T-cell (primary cell): ENCODE results near the gene SRP68. TPM values are rescaled to one million over a fixed set of nuclear protein-coding genes. Genes with fewer than 3 reads are reported as not detected.
A peak's percentile ranks its signal among the peaks of the same experiment; 100 is the strongest.
"Not testable (repeated sequence)": the region's sequence is repeated elsewhere in the genome, so short reads cannot be mapped to it uniquely, and the experiment has no call there.

Experiments
- ATAC-seq, 4 experiments: fragments of 200-7000 bp in 3 of 4; fragments of 150-1000 bp in 1 of 4; cut with Tn5 transposase; replicated peaks in 1 of 4; 1 replicate in 3 of 4; 2 replicates in 1 of 4; pipeline ENCODE4 v1.10.0; 2021; ENCODE audit warnings: moderate library complexity in 3 of 4, mild to moderate bottlenecking in 2 of 4, moderate number of reproducible peaks in 1 of 4
- CTCF ChIA-PET, 2 donors: fragments of 300-600 bp; sonication (Branson Sonifier 250); formaldehyde crosslinking; loops; one replicate each; lab custom pipeline; 2022; ENCODE audit warnings: antibody characterized with exemption in 2 of 2; lab: Charles Lee
- POLR2A ChIA-PET, 2 donors: fragments of 300-600 bp; sonication (Branson Sonifier 250); formaldehyde crosslinking; loops; one replicate each; lab custom pipeline; 2022; ENCODE audit warnings: antibody characterized with exemption in 2 of 2; lab: Charles Lee
- DNase-seq, 35 experiments: peaks; one replicate each; pipeline versions ENCODE4 v3.0.0 to v3.0.0-alpha.2; 2013 to 2023
- H3K27ac ChIP-seq: one replicate; pipeline ENCODE4 v1.5.1; 2013; ENCODE audit warnings: low read length
- H3K27me3 ChIP-seq, 2 experiments: replicated peaks in 1 of 2; 1 replicate in 1 of 2; 2 replicates in 1 of 2; pipeline versions ENCODE4 v1.6.1 to v1.7.0; 2013; ENCODE audit warnings: low read length in 1 of 2, mixed read lengths in 1 of 2; ENCODE audit not compliant: control insufficient read depth in 2 of 2, insufficient read depth in 2 of 2; ENCODE audit errors: extremely low read depth in 1 of 2
- H3K36me3 ChIP-seq, 2 donors: 1 replicate in 1 of 2; 2 replicates in 1 of 2; pipeline versions ENCODE4 v1.6.1 to v1.7.0; 2013; ENCODE audit warnings: low read length in 1 of 2; ENCODE audit not compliant: control insufficient read depth in 2 of 2, insufficient read depth in 1 of 2; ENCODE audit errors: extremely low read depth in 1 of 2
- H3K4me1 ChIP-seq, 2 experiments: 1 replicate in 1 of 2; 2 replicates in 1 of 2; pipeline versions ENCODE4 v1.6.1 to v1.7.0; 2013; ENCODE audit warnings: low read length in 2 of 2, mixed read lengths in 1 of 2; ENCODE audit not compliant: insufficient read depth in 2 of 2, control insufficient read depth in 1 of 2; ENCODE audit errors: extremely low read depth in 1 of 2
- H3K4me3 ChIP-seq, 2 donors: 1 replicate in 1 of 2; 2 replicates in 1 of 2; pipeline versions ENCODE4 v1.5.1 to v1.7.0; 2013; ENCODE audit warnings: mild to moderate bottlenecking in 2 of 2, low read length in 1 of 2, moderate library complexity in 1 of 2; ENCODE audit not compliant: control insufficient read depth in 1 of 2; ENCODE audit errors: extremely low read depth in 1 of 2
- H3K9me3 ChIP-seq: 2 replicates; pipeline ENCODE4 v1.7.0; 2013
- H3K27ac Mint-ChIP-seq, 2 donors: one replicate each; pipeline ENCODE4 v1.8.0; 2020 to 2021; ENCODE audit warnings: mild to moderate bottlenecking in 2 of 2, mixed read lengths in 2 of 2
- H3K27me3 Mint-ChIP-seq, 2 donors: one replicate each; pipeline ENCODE4 v1.8.0; 2021 to 2022; ENCODE audit warnings: mixed read lengths in 2 of 2
- H3K36me3 Mint-ChIP-seq: one replicate; pipeline ENCODE4 v1.8.0; 2021; ENCODE audit warnings: mixed read lengths
- H3K4me1 Mint-ChIP-seq, 3 donors: one replicate each; pipeline ENCODE4 v1.8.0; 2020 to 2022; ENCODE audit warnings: mixed read lengths in 3 of 3, mild to moderate bottlenecking in 1 of 3
- H3K4me3 Mint-ChIP-seq, 3 donors: one replicate each; pipeline ENCODE4 v1.8.0; 2020 to 2022; ENCODE audit warnings: mild to moderate bottlenecking in 3 of 3, mixed read lengths in 3 of 3, moderate library complexity in 3 of 3
- H3K9me3 Mint-ChIP-seq, 3 donors: one replicate each; pipeline ENCODE4 v1.8.0; 2020 to 2022; ENCODE audit warnings: mixed read lengths in 3 of 3
- WGBS: methylation state at CpG from one replicate; pipeline ENCODE4 v1.1.5; 2013; ENCODE audit warnings: missing lambda C conversion rate; ENCODE audit not compliant: insufficient coverage; 5-methylcytosine and 5-hydroxymethylcytosine counted together
- total RNA-seq, 35 experiments: library from RNA in 6 of 35; stranded (reverse) in 6 of 35; fragments of 120-200 nt in 1 of 35; gene quantifications; one replicate each; pipeline versions ENCODE4 v1.2.1 to v1.2.4 and lab custom pipeline; 2013 to 2026

The SRP68 gene
- total RNA-seq, 5 donors from 2014 or later (not counting 1 experiment from before 2014, with no cell fraction given) = 71.9 to 81.6 (median 78.9) TPM

- H3K4me1 ChIP-seq = peaks cover 13 to 59% of the 10 kb centered on the region in 2 experiments
- H3K4me1 Mint-ChIP-seq = peaks cover 44 to 55% (median 53%) of the 10 kb centered on the region in 3 donors
- WGBS = 70% methylated on average over 16 of the region's 17 CpGs
- H3K27ac Mint-ChIP-seq = peak within 1 kb of the TSS in 1 of 2 donors; percentile 58
- ChIA-PET CTCF (interaction anchor here (0.5 to 0.9 kb wide), 3 partner anchors 10 to 413 kb away, joined by 3 to 5 read pairs (median 4); no protein-coding TSS in a partner anchor), POLR2A (no interaction called here)
- ATAC-seq (no peak), DNase-seq (no peak)
- no peak within 1 kb of the TSS for H3K27ac ChIP-seq
- peaks cover 10 to 17% of the 10 kb centered on the region in 2 donors for H3K36me3 ChIP-seq
- no peak within 1 kb of the TSS for H3K4me3 ChIP-seq
- no peaks in the 10 kb centered on the region for H3K9me3 Mint-ChIP-seq
- peaks cover 9 to 61% of the 10 kb centered on the region in 2 experiments for H3K27me3 ChIP-seq
- peak within 1 kb of the TSS in 1 of 3 donors; percentile 89 for H3K4me3 Mint-ChIP-seq
- H3K36me3 Mint-ChIP-seq = peaks cover 4% of the 10 kb centered on the region
- peaks cover 14 to 31% of the 10 kb centered on the region in 2 donors for H3K27me3 Mint-ChIP-seq
- no peaks in the 10 kb centered on the region for H3K9me3 ChIP-seq
Measured at GRCh38 chr17:76078860-76079534, 6.7 kb upstream of the SRP68 start, which contains the start of gene ZACN. Gene ZACN, plus strand, starts transcription at chr17:76079182. Its CDS starts 83 bp downstream, at chr17:76079265.

- H3K27ac Mint-ChIP-seq, DNase-seq, H3K9me3 ChIP-seq, H3K9me3 Mint-ChIP-seq, H3K4me3 ChIP-seq, POLR2A ChIA-PET, H3K36me3 Mint-ChIP-seq, ATAC-seq, H3K27ac ChIP-seq: not testable (repeated sequence)
- peaks cover 13 to 61% of the 10 kb centered on the region in 2 experiments for H3K4me1 ChIP-seq
- Mint-ChIP-seq H3K27me3 (peaks cover 18 to 38% of the 10 kb centered on the region in 2 donors), H3K4me1 (peaks cover 45 to 58% (median 53%) of the 10 kb centered on the region in 3 donors), H3K4me3 (peak overlapping the region in 1 of 3 donors; percentile 89)
- H3K27me3 ChIP-seq = peaks cover 12 to 67% of the 10 kb centered on the region in 2 experiments
- 53% methylated on average over 4 of the region's 5 CpGs for WGBS
- peaks cover 5 to 11% of the 10 kb centered on the region in 2 donors for H3K36me3 ChIP-seq
- CTCF ChIA-PET = interaction anchor here in 1 of 2 donors (0.9 kb wide), 1 partner anchor 11 kb away, joined by 3 read pairs; no protein-coding TSS in a partner anchor
Measured at GRCh38 chr17:76078370-76078769, 6.1 kb upstream of the SRP68 start.

- Histone ChIP-seq H3K36me3 (peaks cover under 1 to 6% of the 10 kb centered on the region in 2 donors), H3K9me3 (no peaks in the 10 kb centered on the region), H3K4me3 (no peak overlapping the region), H3K4me1 (peaks cover 13 to 67% of the 10 kb centered on the region in 2 experiments), H3K27ac (no peak overlapping the region), H3K27me3 (peaks cover 12 to 68% of the 10 kb centered on the region in 2 experiments)
- POLR2A ChIA-PET = interaction anchor here in 1 of 2 donors (0.5 kb wide), 1 partner anchor 499 kb away, joined by 4 read pairs; no protein-coding TSS in a partner anchor
- no peak overlapping the region for H3K27ac Mint-ChIP-seq
- H3K9me3 Mint-ChIP-seq = no peaks in the 10 kb centered on the region
- peak overlapping the region in 2 of 3 donors; percentile 17 to 89 for H3K4me3 Mint-ChIP-seq
- peaks cover 48 to 61% (median 53%) of the 10 kb centered on the region in 3 donors for H3K4me1 Mint-ChIP-seq
- no peak for ATAC-seq
- peaks cover 18 to 38% of the 10 kb centered on the region in 2 donors for H3K27me3 Mint-ChIP-seq
- CTCF ChIA-PET = no interaction called here
- DNase-seq = no peak
- peaks cover 4% of the 10 kb centered on the region for H3K36me3 Mint-ChIP-seq
- 59% methylated on average over 8 of the region's 12 CpGs for WGBS
Measured at GRCh38 chr17:76077584-76078110, 5.3 kb upstream of the SRP68 start.

- H3K9me3 ChIP-seq = no peaks in the 10 kb centered on the region
- H3K4me3 Mint-ChIP-seq = peak overlapping the region; percentile 75 to 89 (median 85)
- H3K27me3 Mint-ChIP-seq = peaks cover 18 to 38% of the 10 kb centered on the region in 2 donors
- peaks cover 13 to 69% of the 10 kb centered on the region in 2 experiments for H3K4me1 ChIP-seq
- 5% methylated on average over 70 of the region's 82 CpGs for WGBS
- ChIA-PET CTCF (no interaction called here), POLR2A (no interaction called here)
- no peaks in the 10 kb centered on the region for H3K36me3 ChIP-seq
- DNase-seq = peak in 33 of 35 experiments; percentile 36 to 81 (median 67)
- peaks cover 4% of the 10 kb centered on the region for H3K36me3 Mint-ChIP-seq
- peaks cover 48 to 63% (median 53%) of the 10 kb centered on the region in 3 donors for H3K4me1 Mint-ChIP-seq
- no peak overlapping the region for H3K27ac Mint-ChIP-seq
- H3K27ac ChIP-seq = no peak overlapping the region
- peak; percentile 20 to 71 (median 28) for ATAC-seq
- no peaks in the 10 kb centered on the region for H3K9me3 Mint-ChIP-seq
- peak overlapping the region; percentile 41 to 58 for H3K4me3 ChIP-seq
- peaks cover 12 to 68% of the 10 kb centered on the region in 2 experiments for H3K27me3 ChIP-seq
Measured at GRCh38 chr17:76076765-76077583, 4.7 kb upstream of the SRP68 start.

GRCh38 chr17:76076146-76076764 lies 3.9 kb upstream of the SRP68 start:
- ChIA-PET CTCF (interaction anchor here in 1 of 2 donors (0.5 kb wide), 1 partner anchor 1983 kb away, joined by 3 read pairs; no protein-coding TSS in a partner anchor), POLR2A (no interaction called here)
- Mint-ChIP-seq H3K9me3 (no peaks in the 10 kb centered on the region), H3K27me3 (peaks cover 18 to 38% of the 10 kb centered on the region in 2 donors), H3K4me1 (peaks cover 54 to 66% (median 55%) of the 10 kb centered on the region in 3 donors), H3K27ac (no peak overlapping the region), H3K36me3 (peaks cover 4% of the 10 kb centered on the region), H3K4me3 (peak overlapping the region; percentile 75 to 89 (median 85))
- H3K36me3 ChIP-seq = no peaks in the 10 kb centered on the region
- H3K4me3 ChIP-seq = peak overlapping the region; percentile 41 to 58
- peak in 2 of 35 experiments; percentile 29 to 34 for DNase-seq
- 7% methylated on average over 41 of the region's 41 CpGs for WGBS
- no peak for ATAC-seq
- no peaks in the 10 kb centered on the region for H3K9me3 ChIP-seq
- peaks cover 17 to 72% of the 10 kb centered on the region in 2 experiments for H3K4me1 ChIP-seq
- H3K27me3 ChIP-seq = peaks cover 12 to 68% of the 10 kb centered on the region in 2 experiments
- H3K27ac ChIP-seq = no peak overlapping the region
